Measurements from ENCODE around the gene IFI35.
"Not testable (repeated sequence)": the region's sequence is repeated elsewhere in the genome, so short reads cannot be mapped to it uniquely, and the experiment has no call there.

The IFI35 gene

DNA sequence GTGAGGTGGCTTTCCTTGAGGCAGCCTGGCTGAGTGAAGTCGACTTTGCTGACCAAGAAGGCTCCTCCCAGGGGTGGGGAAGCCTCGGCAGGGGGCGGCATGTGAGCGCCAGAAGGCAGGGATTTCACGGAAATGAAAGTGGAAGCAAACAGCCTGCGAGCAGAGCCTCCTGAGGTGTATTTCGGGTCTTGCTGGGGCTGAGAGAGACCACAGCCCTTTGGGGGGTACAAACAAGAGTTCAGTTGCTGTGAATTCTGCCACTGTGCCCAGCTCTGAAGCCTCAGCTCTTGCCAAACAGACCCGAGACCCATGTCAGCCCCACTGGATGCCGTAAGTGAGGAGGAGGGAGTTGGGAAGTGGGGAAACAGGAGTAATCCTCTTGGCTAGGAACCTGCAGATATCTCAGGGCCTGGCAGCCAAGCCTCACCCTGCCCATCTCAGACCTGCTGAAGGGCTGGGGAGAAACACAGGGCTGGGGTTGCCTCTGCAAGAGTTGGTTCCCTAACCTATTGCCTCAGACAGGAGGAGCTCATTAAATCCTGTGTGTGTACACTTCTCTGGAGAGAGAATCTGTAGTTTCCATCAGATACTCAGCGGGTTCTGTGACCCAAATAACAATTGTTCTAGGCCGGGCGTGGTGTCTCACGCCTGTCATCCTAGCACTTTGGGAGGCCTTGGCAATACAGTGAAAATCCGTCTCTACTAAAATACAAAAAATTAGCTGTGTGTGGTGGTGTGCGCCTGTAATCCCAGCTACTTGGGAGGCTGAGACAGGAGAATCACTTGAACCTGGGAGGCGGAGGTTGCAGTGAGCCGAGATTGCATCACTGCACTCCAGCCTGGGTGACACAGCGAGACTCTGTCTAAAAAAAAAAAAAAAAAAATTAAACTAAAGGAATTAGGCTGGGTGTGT lies at the start of gene IFI35:
Gene IFI35, plus strand, starts transcription at position 146 of the 913 bp plus-strand sequence. Its CDS starts 164 bp downstream, at position 310.
- peak; percentile 91 for DNase-seq

DNA sequence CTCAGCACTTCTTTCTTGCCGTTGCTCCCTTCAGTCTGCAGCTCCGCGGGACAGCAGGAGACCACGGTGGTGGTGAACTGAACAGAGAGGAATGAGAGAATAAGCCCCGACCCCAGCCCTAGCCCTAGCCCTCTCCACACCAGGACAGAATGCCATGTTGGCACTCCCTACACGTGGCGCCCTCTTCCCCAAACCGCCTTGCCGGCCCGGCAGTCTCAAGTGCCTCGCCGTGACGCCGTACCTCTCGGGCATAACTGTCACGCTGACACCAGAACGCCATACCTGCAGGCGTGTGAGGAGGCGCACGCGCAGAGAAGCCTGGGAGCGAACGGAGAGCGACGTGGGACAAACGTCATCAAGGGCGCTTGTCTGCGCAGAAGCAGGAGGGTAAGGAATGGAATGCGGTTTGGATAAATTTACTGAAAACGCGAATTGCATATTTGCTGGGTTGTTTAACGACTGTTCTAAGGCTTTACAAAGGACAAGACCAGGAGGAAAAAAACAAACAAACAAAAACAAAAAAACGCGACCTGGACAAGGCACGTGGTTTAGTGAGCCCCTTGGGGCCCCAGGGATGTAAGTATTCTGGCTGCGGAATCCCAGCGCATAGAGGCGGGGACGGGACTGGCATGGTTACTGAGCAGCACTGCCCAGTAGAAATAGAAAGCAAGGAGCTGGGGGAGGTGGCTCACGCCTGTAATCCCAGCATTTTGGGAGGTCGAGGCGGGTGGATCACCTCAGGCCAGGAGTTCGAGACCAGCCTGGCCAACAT lies 42.2 kb upstream of the IFI35 start, which contains the start of gene AARSD1:
Gene AARSD1, minus strand, starts transcription at position 294 of the 772 bp plus-strand sequence. Its CDS starts 14 bp downstream, at position 280.
- peak; percentile 94 for DNase-seq

DNA sequence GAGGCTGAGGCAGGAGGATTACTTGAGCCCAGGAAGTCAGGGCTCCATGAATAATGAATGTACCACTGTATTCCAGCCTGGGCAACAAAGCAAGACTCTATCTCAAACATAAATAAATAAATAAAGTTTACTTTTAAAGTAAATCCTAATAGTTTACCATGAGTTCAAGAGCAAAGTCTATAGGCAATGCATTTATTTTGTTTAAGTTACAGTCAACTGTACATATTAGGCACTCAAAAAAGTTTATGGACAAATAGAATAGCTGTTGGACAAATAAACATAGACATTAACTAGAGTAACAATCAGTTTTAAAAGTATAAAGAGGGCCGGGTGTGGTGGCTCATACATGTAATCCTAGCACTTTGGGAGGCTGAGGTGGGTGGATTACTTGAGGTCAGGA lies 38.7 kb upstream of the IFI35 start:
- no peak for DNase-seq

DNA sequence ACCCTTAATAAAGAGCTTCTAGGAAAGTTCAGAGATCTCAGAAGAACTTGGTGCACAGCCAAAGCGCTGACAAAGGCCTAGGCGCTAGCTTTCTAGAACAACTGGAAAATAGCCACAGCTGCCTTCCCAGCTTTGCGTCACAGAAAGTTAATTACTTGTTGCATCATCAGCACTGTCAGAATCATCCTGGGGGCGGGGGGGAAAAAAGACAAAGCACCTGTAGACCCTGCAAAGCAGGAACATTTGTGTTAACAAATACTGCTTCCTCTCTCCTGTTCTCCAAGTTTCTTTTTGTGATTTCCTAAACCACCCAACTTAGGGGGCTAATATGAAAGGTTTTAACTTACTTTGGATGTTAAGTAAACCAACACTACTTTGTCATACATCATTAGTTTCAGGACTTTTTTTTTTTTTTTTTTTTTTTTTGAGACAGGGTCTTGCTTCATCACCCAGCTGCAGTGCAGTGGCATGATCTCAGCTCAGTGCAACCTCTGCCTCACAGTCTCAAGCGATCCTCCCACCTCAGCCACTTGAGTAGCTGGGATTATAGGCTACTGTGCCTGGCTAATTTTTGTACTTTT lies 37.5 kb upstream of the IFI35 start:
- no peak for DNase-seq

DNA sequence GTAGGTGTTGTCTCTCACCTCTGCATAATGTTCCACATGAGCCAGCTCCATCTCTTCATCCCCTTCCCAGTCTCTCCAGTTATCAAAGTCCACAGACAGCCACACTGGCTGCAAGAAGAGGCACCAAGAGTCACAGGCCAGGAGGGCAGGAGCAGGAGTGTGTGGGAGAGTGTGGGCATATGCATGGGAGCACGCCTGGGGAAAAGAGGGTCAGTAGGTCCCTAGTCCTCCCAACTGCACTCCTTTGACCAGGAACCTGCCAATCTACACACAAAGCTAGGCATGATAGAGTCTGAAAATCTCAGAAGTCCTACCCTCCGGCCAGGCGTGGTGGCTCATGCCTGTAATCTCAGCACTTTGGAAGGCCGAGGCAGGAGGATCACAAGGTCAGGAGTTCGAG lies 35.0 kb upstream of the IFI35 start:
- DNase-seq = no peak

DNA sequence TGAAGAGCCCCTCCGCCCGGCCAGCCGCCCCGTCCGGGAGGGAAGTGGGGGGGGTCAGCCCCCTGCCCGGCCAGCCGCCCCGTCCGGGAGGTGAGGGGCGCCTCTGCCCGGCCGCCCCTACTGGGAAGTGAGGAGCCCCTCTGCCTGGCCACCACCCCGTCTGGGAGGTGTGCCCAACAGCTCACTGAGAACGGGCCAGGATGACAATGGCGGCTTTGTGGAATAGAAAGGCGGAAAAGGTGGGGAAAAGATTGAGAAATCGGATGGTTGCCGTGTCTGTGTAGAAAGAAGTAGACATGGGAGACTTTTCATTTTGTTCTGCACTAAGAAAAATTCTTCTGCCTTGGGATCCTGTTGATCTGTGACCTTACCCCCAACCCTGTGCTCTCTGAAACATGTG lies 33.3 kb upstream of the IFI35 start:
- not testable (repeated sequence) for DNase-seq

DNA sequence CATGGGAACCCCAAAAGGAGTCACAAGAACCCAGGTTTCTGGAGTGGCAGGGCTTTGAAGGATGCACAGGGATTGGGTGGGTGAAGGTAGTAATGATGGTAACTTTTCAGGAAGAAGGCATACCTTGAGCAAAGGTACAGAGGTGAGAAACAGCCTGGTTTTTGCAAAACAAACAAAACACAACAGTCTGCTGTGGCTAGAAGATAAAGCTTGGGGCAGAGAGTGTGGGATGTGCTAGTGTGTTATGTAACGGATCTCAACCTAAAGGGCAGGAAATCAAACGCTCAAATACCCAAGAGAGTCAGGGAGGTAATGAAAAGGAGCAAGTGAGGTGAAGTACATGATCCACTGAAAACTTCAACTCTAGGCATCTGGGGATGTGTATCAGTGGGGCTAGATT lies 31.3 kb upstream of the IFI35 start:
- no peak for DNase-seq

DNA sequence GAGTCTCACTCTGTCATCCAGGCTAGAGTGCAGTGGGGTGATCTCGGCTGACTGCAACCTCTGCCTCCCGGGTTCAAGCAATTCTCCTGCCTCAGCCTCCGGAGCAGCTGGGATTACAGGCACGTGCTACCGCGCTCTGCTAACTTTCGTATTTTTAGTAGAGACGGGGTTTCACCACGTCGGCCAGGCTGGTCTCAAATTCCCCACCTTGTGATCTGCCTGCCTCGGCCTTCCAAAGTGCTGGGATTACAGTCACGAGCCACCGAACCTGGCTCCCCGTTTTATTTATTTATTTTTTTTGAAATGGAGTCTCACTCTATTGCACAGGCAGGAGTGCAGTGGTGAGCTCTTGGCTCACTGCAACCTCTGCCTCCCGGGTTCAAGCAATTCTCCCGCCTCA lies 30.9 kb upstream of the IFI35 start:
- not testable (repeated sequence) for DNase-seq

DNA sequence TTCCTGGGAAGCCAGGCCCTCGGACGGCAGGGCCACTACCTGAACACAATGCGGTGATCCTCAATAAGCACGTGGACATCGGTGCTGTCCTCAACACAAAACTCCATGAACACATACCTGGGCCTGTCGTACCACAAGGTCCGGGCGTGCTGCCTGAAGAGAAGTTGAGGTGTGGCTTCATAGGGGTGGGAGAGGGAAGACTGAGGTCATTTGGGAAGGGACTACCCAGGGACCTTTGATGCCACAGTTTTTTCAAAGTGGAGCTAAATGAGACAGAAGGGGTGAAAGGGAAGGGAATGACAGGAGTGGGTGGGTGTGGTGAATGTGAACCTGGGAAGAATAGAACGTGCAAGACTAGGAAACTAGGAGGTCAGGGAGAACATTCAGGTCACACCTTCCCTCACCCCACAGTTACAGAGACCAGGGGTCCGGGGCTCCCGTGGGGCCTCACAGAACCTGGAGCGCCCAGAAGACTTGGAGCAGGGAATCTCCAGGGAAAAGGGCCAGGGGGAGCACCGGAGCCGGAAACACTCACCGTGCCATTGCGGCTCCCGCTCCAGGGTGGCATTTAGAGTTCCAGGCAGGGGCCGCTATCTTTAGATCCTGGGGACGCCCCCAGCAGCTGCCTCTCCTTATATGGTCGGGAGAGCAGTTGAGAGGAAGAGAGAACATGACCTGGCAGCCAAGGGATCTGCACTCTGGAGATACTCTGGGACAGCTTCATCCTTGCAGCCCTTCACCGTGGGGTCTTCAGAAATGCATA lies 26.9 kb upstream of the IFI35 start, which contains the start of gene PTGES3L:
Gene PTGES3L, minus strand, starts transcription at position 570 of the 763 bp plus-strand sequence. Its CDS starts 27 bp downstream, at position 543.
- peak; percentile 52 for DNase-seq

DNA sequence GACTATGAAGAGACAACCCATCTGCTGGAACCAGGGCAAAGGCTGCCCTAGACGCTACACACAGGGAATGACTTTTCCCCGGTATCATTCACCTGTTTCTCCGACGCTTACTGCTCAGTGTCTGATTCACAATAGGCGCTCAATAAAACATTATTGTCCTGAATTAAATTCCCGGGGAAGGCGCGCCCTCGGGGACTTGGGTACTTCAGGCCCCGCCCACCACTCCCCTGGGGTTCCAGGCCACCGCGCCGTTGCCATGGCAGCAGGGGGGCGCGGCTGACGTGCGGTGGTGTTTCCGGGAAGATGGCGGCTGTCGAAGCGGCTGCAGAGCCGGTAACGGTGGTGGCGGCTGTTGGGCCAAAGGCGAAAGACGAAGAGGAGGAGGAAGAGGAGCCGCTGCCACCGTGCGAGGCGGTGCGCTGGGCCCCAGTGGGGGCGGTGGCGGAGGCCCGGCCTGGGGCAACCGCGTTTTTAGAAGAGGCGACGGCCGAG lies 26.3 kb upstream of the IFI35 start, which contains the start of gene RUNDC1:
Gene RUNDC1, plus strand, starts transcription at position 292 of the 492 bp plus-strand sequence. Its CDS starts 12 bp downstream, at position 304.
- peak; percentile 93 for DNase-seq

DNA sequence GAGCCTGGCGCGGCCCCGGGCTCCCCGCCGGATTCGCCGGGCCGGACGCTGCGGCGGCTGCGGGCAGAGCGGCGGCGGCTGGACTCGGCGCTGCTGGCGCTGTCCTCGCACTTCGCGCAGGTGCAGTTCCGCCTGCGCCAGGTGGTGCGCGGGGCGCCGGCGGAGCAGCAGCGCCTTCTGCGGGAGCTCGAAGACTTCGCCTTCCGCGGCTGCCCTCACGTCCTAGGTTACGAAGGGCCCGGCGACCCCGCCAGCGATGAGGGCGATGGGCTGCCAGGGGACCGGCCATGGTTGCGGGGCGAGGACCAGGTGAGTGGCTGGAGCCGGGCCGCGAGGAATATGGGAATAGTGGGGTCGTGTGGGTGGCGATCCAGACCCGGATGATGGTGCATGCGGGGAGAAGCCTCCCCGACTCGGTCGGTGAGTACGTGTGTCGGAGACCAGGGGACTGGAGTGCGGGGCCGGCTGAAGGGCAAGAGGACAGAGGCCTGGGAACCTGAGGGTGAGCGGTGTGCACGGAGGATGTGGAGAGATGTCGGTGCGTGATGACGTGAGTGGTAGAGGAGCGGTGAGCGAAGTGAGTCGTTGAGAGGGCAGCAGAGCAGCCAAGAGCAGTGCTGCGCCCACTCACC lies 25.7 kb upstream of the IFI35 start:
- peak; percentile 83 for DNase-seq

DNA sequence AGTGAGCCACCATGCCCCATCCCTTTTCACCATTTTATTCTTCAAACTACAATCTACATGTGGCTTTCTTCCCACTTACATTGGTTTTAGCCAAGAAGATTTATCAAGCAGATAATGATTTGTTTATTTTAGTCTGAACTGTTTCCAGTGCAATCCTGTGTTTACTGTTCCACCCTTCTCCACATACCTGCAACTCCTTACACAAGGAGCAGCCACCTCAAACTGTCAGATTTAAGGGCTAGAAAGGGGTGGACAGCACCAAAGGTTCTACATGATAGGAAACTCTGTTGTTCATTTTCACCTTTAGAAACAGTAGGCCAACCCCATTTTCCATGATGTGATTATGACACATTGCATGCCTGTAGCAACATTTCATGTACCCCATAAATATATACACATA lies 24.3 kb upstream of the IFI35 start:
- DNase-seq = no peak

DNA sequence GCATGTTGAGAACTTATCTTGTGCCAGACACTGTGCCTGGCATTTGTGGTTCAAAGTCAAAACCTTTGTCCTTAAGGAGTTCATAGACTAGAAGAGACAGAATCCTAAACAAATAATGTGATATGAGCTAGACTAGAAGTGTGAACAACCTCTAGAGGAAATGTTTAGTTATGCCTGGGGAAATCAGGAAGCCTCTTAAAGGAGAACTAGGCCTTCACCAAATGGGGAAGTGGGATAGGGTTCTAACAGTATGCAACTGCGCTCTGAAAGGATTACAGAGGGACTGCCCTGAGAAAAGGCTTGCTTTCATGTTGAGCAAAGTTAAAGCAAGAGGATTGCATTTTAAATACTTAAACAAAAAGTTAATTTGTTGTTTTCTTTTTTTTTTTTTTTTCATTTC lies 21.4 kb upstream of the IFI35 start:
- no peak for DNase-seq

DNA sequence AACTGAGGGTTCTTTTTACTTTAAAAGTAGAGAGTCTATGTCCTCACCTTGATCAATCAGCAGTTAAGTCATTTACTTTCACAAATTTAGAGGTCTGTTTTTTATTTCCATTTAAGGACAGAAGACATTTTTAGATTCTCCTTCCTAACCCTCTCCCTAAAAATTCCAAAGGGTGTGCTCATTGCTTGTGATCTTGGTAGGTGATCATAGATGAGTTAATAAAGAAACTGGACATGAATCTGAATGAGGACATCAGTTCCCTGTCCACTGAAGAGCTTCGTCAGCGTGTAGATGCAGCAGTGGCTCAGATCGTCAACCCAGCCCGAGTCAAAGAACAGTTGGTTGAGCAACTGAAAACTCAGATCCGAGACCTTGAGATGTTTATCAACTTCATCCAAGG lies 17.4 kb upstream of the IFI35 start:
- DNase-seq = no peak

DNA sequence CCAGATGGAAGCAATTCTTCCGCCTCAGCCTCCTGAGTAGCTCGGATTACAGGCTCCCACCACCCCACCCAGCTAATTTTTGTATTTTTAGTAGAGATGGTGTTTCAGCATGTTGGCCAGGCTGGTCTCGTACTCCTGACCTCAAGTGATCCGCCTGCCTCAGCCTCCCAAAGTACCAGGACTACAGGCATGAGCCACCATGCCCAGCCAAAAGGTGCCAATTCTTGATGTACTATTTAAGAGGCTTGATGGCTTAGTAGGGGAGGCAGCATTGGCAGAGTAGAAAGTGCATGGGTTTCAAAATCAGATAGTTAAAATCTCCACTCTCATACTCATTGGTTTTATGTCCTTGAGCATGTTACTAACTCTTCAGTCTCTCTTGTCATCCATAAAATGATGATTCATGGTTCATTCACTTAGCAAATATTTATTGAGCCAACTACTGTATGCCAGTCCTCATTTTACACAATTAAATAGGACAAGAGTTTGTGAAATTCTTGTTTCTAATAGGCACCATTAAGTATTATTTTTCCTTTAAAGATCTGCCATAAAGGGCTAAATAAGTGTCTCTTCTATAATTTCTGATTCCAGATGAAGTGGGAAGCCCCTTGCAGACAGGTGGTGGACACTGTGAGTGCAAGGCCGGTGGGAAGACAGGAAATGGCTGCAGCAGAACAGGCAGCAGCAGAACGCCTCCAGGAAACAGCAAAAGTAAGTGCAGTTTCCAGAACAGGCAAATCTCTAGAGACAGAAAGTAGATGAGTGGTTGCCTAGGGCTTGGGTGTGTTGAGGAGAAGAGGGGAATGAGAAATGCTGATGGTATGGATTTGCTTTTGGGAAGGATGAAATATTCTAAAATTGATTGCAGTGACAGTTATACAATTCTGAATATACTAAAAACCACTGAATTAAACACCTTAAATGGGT lies 16.6 kb upstream of the IFI35 start:
- no peak for DNase-seq

DNA sequence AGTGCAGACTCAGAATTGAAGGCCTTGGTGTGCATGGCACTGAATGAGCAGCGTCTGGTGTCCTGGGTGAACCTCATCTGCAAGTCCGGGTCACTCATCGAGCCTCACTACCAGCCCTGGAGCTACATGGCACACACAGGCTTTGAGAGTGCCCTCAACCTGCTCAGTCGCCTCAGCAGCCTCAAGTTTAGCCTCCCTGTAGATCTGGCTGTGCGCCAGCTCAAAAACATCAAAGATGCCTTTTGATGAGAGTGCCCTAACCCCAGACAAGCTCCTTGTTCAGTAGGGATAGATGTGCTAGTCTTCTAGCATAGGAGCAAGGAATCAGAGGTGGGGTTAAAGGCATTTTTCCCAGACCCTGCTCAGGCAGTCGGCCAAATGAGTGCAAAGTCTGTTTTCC lies 15.1 kb upstream of the IFI35 start:
- no peak for DNase-seq

DNA sequence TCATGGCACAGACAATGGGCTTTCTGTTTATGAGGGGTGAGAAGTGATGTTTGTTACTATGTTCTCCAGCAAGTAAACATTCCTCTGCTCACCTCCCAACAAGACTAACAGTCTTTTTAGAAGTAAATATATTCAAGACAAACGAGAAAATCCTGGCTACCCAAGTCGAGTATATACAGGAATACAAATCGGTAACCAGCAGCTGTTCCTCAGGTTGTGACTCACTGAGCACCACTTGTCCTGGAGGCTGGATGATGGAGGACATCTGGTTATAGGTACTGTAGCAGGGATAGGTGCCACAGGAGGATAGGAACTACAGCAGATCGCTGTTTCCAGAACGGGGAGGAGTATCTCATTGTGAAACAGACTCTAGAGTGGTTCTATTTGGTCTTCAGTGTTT lies 13.7 kb upstream of the IFI35 start:
- no peak for DNase-seq

DNA sequence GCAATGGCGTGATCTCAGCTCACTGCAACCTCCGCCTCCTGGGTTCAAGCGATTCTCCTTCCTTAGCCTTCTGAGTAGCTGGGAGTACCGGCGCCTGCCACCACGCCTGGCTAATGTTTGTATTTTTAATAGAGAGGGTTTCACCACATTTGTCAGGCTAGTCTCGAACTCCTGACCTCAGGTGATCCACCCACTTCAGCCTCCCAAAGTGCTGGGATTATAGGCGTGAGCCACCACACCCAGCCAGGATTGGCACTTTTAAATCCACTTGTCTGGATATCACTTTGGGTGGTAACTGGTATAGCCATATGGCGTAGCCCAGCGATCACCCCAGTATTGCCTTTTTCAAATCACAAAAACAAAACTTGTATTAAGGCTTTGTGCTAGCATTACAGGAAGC lies 12.7 kb upstream of the IFI35 start:
- DNase-seq = not testable (repeated sequence)

DNA sequence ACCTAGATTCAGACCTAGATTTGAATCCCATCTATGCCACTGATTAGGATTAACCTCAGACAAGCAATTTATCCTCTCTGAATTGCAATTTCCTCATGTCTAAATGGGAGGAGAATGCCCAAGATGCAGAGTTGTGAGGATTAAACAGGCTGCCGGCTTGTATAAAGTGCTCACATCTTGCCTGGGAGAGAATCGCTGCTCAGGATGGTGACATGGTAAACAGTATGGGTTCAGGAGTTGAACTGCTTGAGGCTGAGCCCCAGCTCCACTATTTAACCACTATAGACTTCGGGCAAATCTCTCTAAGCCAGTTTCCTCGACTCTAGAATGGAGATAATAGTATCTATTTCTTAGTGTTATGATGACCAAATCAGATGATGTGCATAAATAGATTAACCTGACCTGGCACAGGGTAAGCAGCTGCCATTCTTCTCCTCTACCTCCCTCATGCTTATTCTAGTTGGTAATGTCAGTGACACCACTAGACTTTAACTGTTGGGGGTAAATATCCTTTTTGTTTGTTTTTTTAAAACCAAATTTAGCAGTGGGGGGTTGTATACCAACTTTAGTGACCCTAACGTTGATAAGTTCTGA lies 9.1 kb upstream of the IFI35 start:
- DNase-seq = no peak
